ENCODE data around the gene MYL6. TPM values are rescaled to one million over a fixed set of nuclear protein-coding genes. Genes with fewer than 3 reads are reported as not detected.

Gene MYL6
- total and polyA plus RNA-seq, 4 donors, result 1,811 to 7,311 (median 4,603) TPM

DNA sequence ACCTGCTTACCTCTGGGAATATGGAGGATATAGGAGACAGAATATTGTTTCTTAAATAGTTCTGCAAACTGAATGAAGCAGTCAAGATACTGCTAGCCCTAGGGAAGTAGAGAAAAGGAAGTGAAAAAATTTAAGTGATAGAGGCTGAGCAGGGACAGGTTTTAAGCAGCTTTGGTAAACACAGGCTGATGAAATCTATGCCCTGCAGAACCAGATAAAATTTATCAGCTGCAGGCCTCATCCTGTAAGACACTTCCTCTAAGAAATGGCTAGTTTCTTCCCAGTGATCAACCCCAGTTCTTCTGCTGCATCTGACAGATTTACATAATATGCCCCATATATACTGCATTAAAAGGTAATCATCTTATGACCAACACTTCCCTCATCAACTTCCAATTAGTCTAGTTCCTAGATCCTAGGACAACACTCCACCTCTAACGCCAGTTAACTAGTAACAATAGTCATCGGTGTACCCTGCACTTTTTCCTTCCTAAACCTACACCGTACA, 31.4 kb upstream of the MYL6 start:
- Histone ChIP-seq H3K36me3 (ENCODE audit: control insufficient read depth in 1 of 2, insufficient read depth in 2 of 2, low read length in 1 of 2) (peaks cover 3 to 6% of the 10 kb centered on the region in 2 donors), H3K27me3 (ENCODE audit: control insufficient read depth in 1 of 2, insufficient read depth in 2 of 2, low read length in 1 of 2) (no peaks in the 10 kb centered on the region), H3K27ac (ENCODE audit: low read depth in 1 of 2, low read length in 2 of 2) (peak overlapping the region in 1 of 2 donors; percentile 60), H3K4me3 (ENCODE audit: low read length in 2 of 2) (peak overlapping the region in 1 of 2 donors; percentile 37), H3K4me1 (ENCODE audit: control insufficient read depth in 1 of 2, insufficient read depth in 2 of 2, low read length in 2 of 2) (peaks cover 0 to 5% of the 10 kb centered on the region in 2 donors), H3K9me3 (ENCODE audit: control insufficient read depth, low read length) (no peaks in the 10 kb centered on the region)
- no peak for DNase-seq
- intact Hi-C loops (cut with DNase I), result loop anchor here in 1 of 2 donors (2.0 kb wide), 1 partner anchor 62 kb away; the partner anchor contains the start of gene SMARCC2
- no peak for ATAC-seq (ENCODE audit: low FRiP score)
- 18 to 24% methylated on average over 3 of the region's 3 CpGs for WGBS, 2 donors

DNA sequence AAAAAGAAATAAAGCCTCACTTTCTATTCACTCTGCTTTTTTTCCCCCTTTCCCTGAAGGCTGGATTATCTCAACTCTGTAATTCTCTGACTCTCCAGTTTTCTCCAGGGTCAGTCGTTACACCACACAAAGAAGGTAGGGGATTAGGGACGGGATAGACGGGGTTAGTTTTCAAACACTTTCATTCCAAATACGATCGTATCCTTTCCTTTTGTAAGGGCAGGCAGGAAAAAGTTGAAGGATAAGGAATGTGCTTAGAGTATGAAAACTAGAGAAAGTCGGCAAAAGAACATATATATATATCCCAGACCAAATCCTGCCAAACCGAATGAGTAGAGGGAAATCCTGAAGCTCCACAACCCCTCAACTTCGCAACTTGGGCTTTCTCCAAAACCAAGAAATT, 30.7 kb upstream of the MYL6 start:
- no peaks in the 10 kb centered on the region for H3K27me3 ChIP-seq (ENCODE audit: control insufficient read depth in 1 of 2, insufficient read depth in 2 of 2, low read length in 1 of 2)
- H3K27ac ChIP-seq (ENCODE audit: low read depth in 1 of 2, low read length in 2 of 2), result peak overlapping the region in 1 of 2 donors; percentile 61
- no peak for DNase-seq
- no peaks in the 10 kb centered on the region for H3K9me3 ChIP-seq (ENCODE audit: control insufficient read depth, low read length)
- intact Hi-C loops (cut with DNase I), result loop anchor here in 1 of 2 donors (2.0 kb wide), 1 partner anchor 61 kb away; the partner anchor contains the start of gene SMARCC2
- ATAC-seq (ENCODE audit: low FRiP score), result no peak
- H3K4me1 ChIP-seq (ENCODE audit: control insufficient read depth in 1 of 2, insufficient read depth in 2 of 2, low read length in 2 of 2), result peaks cover 0 to 5% of the 10 kb centered on the region in 2 donors
- peak overlapping the region; percentile 24 to 37 for H3K4me3 ChIP-seq (ENCODE audit: low read length in 2 of 2)
- peaks cover 3 to 8% of the 10 kb centered on the region in 2 donors for H3K36me3 ChIP-seq (ENCODE audit: control insufficient read depth in 1 of 2, insufficient read depth in 2 of 2, low read length in 1 of 2)
- whole genome bisulfite sequencing, 2 donors, result 0% methylated on average over 8 of the region's 8 CpGs

DNA sequence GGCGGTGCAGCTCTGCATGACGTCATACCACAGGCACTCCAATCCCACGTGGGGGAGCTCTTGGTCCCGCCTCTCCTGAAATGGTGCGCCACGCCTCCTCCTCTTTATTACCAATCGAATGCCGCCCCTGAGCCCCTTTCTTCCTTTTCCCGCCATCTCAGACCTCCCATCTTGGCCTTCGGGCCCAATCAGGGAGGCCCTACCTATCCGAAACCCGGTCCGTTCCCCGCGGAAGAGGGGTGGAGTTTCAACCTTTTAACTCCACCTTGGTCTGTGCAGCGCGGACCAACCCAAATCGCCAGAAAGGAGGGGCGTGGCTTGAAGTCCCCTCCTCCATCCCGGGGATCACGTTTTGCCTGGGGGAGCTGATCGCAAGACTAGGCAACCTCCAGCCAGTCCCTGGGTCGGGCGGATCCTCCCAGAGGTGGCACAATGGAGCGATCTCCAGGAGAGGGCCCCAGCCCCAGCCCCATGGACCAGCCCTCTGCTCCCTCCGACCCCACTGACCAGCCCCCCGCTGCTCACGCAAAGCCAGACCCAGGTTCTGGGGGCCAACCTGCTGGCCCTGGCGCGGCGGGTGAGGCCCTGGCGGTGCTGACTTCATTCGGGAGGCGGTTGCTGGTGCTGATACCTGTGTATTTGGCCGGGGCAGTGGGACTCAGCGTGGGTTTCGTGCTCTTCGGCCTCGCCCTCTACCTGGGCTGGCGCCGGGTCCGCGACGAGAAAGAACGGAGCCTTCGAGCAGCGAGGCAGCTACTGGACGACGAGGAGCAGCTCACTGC, 30.1 kb upstream of the MYL6 start, which contains the start of gene ESYT1:
TSS of gene ESYT1 (plus strand) at position 380 of the 782 bp plus-strand sequence. CDS start at position 433, 53 bp downstream.
- Histone ChIP-seq H3K4me3 (ENCODE audit: low read length in 2 of 2) (peak within 1 kb of the TSS; percentile 50 to 67), H3K4me1 (ENCODE audit: control insufficient read depth in 1 of 2, insufficient read depth in 2 of 2, low read length in 2 of 2) (peaks cover 0 to 5% of the 10 kb centered on the region in 2 donors), H3K36me3 (ENCODE audit: control insufficient read depth in 1 of 2, insufficient read depth in 2 of 2, low read length in 1 of 2) (peaks cover 3 to 8% of the 10 kb centered on the region in 2 donors), H3K9me3 (ENCODE audit: control insufficient read depth, low read length) (no peaks in the 10 kb centered on the region), H3K27ac (ENCODE audit: low read depth in 1 of 2, low read length in 2 of 2) (peak within 1 kb of the TSS in 1 of 2 donors; percentile 61), H3K27me3 (ENCODE audit: control insufficient read depth in 1 of 2, insufficient read depth in 2 of 2, low read length in 1 of 2) (no peaks in the 10 kb centered on the region)
- intact Hi-C loops (cut with DNase I), result loop anchor here (2.0 kb wide), 2 partner anchors 23 to 61 kb away; partner anchors contain the start of gene SMARCC2 (in 1 of the 2)
- 0% methylated on average over 49 of the region's 49 CpGs for WGBS, 2 donors
- ATAC-seq (ENCODE audit: low FRiP score) (peak; percentile 96), DNase-seq (peak; percentile 98 to 99)

DNA sequence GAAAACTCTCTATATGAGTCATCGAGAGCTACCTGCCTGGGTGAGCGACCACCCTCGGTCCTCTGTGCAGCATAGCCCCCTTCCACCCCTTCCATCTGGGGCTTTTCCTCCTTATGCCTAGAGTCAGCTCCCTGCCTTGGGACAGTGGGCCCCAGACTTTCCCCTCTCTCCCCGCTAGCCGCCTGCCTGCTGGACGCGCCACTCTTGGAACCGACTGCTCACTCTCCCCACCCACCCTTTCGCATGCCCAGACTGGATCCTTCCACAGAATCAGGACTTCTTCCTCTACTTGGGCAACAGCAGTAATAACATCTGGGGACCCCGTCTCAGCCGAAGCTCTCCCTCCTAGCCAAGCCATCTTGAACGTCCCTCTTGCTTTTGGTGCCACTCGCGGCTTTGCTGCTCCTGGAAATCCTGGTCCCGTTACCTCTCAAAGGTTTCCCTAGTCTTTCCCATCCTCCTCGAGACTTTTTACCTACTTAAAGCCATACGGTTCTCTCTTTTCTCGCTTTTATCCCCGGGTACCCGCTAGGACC, 29.4 kb upstream of the MYL6 start:
- Histone ChIP-seq H3K9me3 (ENCODE audit: control insufficient read depth, low read length) (no peaks in the 10 kb centered on the region), H3K36me3 (ENCODE audit: control insufficient read depth in 1 of 2, insufficient read depth in 2 of 2, low read length in 1 of 2) (peaks cover 3 to 9% of the 10 kb centered on the region in 2 donors), H3K27ac (ENCODE audit: low read depth in 1 of 2, low read length in 2 of 2) (peak overlapping the region in 1 of 2 donors; percentile 61), H3K4me3 (ENCODE audit: low read length in 2 of 2) (peak overlapping the region; percentile 50 to 67), H3K27me3 (ENCODE audit: control insufficient read depth in 1 of 2, insufficient read depth in 2 of 2, low read length in 1 of 2) (no peaks in the 10 kb centered on the region), H3K4me1 (ENCODE audit: control insufficient read depth in 1 of 2, insufficient read depth in 2 of 2, low read length in 2 of 2) (peaks cover 0 to 5% of the 10 kb centered on the region in 2 donors)
- 0% methylated on average over 20 of the region's 20 CpGs for WGBS, 2 donors
- DNase-seq (peak in 1 of 2 donors; percentile 59), ATAC-seq (ENCODE audit: low FRiP score) (peak; percentile 31)
- intact Hi-C loops (cut with DNase I), result loop anchor here in 1 of 2 donors (2.0 kb wide), 1 partner anchor 22 kb away; no protein-coding TSS in a partner anchor

DNA sequence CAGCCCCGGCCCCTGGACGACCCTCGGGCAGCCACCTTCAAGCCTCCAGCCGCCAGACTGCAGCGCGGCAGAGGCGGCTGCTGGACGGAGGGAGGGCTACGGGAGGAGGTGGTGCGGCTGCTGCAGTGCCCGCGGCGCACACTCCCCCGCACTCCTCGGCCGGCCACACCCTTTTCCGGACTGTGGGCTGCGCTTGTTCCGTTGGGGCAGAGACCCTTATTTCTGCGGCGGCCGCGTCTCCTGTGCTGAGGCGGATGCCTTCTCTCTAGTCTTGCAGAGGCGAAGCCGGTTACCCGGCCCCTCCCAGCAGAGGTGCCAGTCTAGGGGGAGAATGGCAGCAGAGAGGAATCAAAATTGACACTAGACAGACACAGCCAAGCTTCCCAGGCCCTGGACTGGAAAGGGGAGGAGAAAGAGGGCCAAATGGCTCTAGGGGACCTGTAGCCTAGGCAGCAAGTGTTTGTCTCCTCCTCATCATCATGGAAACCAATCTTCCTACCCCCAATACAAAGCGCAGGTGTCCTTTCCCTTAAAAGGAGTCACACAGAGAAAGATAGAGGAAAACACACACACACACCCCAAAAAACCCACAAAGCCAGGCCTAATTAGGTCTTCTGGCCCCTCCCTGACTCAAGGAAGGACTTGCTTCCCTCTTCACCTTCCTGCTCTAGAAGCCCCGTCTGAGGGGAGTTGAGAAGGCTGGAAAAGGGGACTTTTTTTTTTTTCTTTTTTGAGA, 28.8 kb upstream of the MYL6 start:
- peak; percentile 82 to 92 for DNase-seq
- no peaks in the 10 kb centered on the region for H3K9me3 ChIP-seq (ENCODE audit: control insufficient read depth, low read length)

DNA sequence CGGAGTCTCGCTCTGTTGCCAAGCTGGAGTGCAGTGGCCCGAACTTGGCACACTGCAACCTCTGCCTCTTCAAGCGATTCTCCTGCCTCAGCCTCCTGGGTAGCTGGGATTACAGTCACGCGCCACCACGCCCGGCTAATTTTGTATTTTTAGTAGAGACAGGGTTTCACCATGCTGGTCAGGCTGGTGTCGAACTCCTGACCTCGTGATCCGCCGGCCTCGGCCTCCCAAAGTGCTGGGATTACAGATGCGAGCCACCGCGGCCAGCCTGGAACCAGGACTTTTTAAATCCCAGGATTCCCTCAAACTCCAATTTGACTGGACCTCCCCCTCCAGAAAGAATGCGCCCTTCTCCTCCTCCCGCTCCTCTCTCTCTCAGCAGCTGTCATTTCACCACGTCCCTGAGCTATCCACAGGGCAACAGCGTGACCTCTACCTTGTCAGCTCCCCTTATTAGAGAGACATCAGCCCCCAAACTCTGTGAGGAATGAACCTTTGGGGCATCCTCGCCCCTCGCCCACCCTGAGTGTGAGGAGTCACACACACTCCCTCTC, 28.1 kb upstream of the MYL6 start:
- H3K27ac ChIP-seq (ENCODE audit: low read depth in 1 of 2, low read length in 2 of 2), result peak overlapping the region in 1 of 2 donors; percentile 37
- H3K4me1 ChIP-seq (ENCODE audit: control insufficient read depth in 1 of 2, insufficient read depth in 2 of 2, low read length in 2 of 2), result peaks cover 0 to 5% of the 10 kb centered on the region in 2 donors
- H3K9me3 ChIP-seq (ENCODE audit: control insufficient read depth, low read length), result no peaks in the 10 kb centered on the region
- ATAC-seq (ENCODE audit: low FRiP score) (no peak), DNase-seq (no peak)
- H3K36me3 ChIP-seq (ENCODE audit: control insufficient read depth in 1 of 2, insufficient read depth in 2 of 2, low read length in 1 of 2), result peaks cover 3 to 13% of the 10 kb centered on the region in 2 donors
- intact Hi-C loops (cut with DNase I), result loop anchor here in 1 of 2 donors (2.0 kb wide), 1 partner anchor 21 kb away; no protein-coding TSS in a partner anchor
- no peaks in the 10 kb centered on the region for H3K27me3 ChIP-seq (ENCODE audit: control insufficient read depth in 1 of 2, insufficient read depth in 2 of 2, low read length in 1 of 2)
- peak overlapping the region in 1 of 2 donors; percentile 67 for H3K4me3 ChIP-seq (ENCODE audit: low read length in 2 of 2)
- 49 to 53% methylated on average over 22 of the region's 22 CpGs for WGBS, 2 donors

More for the DNA sequence above, 28.8 kb upstream of the MYL6 start:
- Histone ChIP-seq H3K4me3 (ENCODE audit: low read length in 2 of 2) (peak overlapping the region; percentile 50 to 67), H3K36me3 (ENCODE audit: control insufficient read depth in 1 of 2, insufficient read depth in 2 of 2, low read length in 1 of 2) (peaks cover 3 to 13% of the 10 kb centered on the region in 2 donors), H3K4me1 (ENCODE audit: control insufficient read depth in 1 of 2, insufficient read depth in 2 of 2, low read length in 2 of 2) (peaks cover 0 to 5% of the 10 kb centered on the region in 2 donors), H3K27ac (ENCODE audit: low read depth in 1 of 2, low read length in 2 of 2) (peak overlapping the region in 1 of 2 donors; percentile 61), H3K27me3 (ENCODE audit: control insufficient read depth in 1 of 2, insufficient read depth in 2 of 2, low read length in 1 of 2) (no peaks in the 10 kb centered on the region)
- intact Hi-C loops (cut with DNase I), result loop anchor here in 1 of 2 donors (2.0 kb wide), 1 partner anchor 21 kb away; no protein-coding TSS in a partner anchor
- WGBS, 2 donors, result 1% methylated on average over 29 of the region's 29 CpGs
- ATAC-seq (ENCODE audit: low FRiP score), result peak; percentile 58

DNA sequence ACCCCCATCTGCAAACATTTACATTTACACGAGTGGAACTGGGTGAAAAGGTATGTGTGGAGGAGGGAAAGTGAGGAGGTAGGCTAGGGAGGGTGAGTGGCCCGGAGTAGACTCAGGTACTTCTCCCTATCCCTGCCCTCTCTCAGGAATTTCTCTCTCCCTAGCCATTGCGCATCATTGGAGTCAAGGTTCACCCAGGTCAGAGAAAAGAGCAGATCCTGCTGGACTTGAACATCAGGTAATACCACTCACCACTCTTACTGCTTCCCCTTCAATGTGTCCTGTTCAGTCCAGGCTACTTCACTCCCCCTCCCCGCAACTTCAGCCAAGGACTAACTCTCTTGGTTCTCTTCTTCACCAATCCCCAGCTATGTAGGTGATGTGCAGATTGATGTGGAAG, 27.3 kb upstream of the MYL6 start:
- WGBS, 2 donors, result 85 to 87% methylated on average over 4 of the region's 4 CpGs

DNA sequence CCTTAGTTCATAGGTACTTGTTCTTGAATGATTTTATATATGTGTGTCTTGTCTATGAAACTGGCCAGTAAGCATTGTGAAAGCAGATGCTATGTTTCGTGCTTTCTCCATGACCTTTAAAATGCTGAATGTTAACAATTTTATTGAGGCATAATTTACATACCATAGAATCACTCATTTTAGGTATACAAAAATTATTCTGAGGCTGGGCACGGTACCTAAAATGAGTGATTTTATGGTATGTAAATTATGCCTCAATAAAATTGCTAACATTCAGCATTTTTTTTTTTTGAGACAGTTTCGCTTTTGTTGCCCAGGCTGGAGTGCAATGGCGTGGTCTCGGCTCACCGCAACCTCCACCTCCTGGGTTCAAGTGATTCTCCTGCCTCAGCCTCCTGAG, 23.3 kb upstream of the MYL6 start:
- WGBS, 2 donors, result 96 to 100% methylated on average over 6 of the region's 6 CpGs
- no peak for DNase-seq
- H3K9me3 ChIP-seq (ENCODE audit: control insufficient read depth, low read length), result no peaks in the 10 kb centered on the region
- H3K4me1 ChIP-seq (ENCODE audit: control insufficient read depth in 1 of 2, insufficient read depth in 2 of 2, low read length in 2 of 2), result no peaks in the 10 kb centered on the region
- ATAC-seq (ENCODE audit: low FRiP score), result no peak
- H3K27me3 ChIP-seq (ENCODE audit: control insufficient read depth in 1 of 2, insufficient read depth in 2 of 2, low read length in 1 of 2), result no peaks in the 10 kb centered on the region
- no peak overlapping the region for H3K4me3 ChIP-seq (ENCODE audit: low read length in 2 of 2)
- peaks cover 9 to 18% of the 10 kb centered on the region in 2 donors for H3K36me3 ChIP-seq (ENCODE audit: control insufficient read depth in 1 of 2, insufficient read depth in 2 of 2, low read length in 1 of 2)
- intact Hi-C loops (cut with DNase I), result no loop called here
- no peak overlapping the region for H3K27ac ChIP-seq (ENCODE audit: low read depth in 1 of 2, low read length in 2 of 2)

More for the DNA sequence above, 27.3 kb upstream of the MYL6 start:
- peaks cover 3 to 13% of the 10 kb centered on the region in 2 donors for H3K36me3 ChIP-seq (ENCODE audit: control insufficient read depth in 1 of 2, insufficient read depth in 2 of 2, low read length in 1 of 2)
- H3K4me1 ChIP-seq (ENCODE audit: control insufficient read depth in 1 of 2, insufficient read depth in 2 of 2, low read length in 2 of 2), result peaks cover 0 to 5% of the 10 kb centered on the region in 2 donors
- no peak for ATAC-seq (ENCODE audit: low FRiP score)
- no peak for DNase-seq
- intact Hi-C loops (cut with DNase I), result no loop called here
- H3K27ac ChIP-seq (ENCODE audit: low read depth in 1 of 2, low read length in 2 of 2), result no peak overlapping the region
- no peaks in the 10 kb centered on the region for H3K9me3 ChIP-seq (ENCODE audit: control insufficient read depth, low read length)
- H3K27me3 ChIP-seq (ENCODE audit: control insufficient read depth in 1 of 2, insufficient read depth in 2 of 2, low read length in 1 of 2), result no peaks in the 10 kb centered on the region
- no peak overlapping the region for H3K4me3 ChIP-seq (ENCODE audit: low read length in 2 of 2)
